Loucy (cell line): ENCODE data around the gene URI1.

Experiments used
- CTCF ChIP-seq: fragments of 200-600 bp; sonication (generic); conservative IDR thresholded peaks from 2 replicates; pipeline ENCODE4 v1.5.1; 2014; ENCODE audit warnings: mild to moderate bottlenecking, antibody characterized with exemption, low read length
- EZH2phosphoT487 ChIP-seq: fragments of 200-600 bp; IDR thresholded peaks from 2 replicates; pipeline ENCODE4 v1.6.1; 2018; ENCODE audit warnings: antibody characterized with exemption, mild to moderate bottlenecking, moderate library complexity, borderline replicate concordance

- no peak for TF ChIP-seq CTCF
- TF ChIP-seq EZH2phosphoT487, result no peak
Measured at GRCh38 chr19:29922972-29923371, 19.1 kb upstream of the URI1 start.
